ENCODE data around the gene MDM2.

Gene MDM2

GRCh38 chr12:68807576-68808387 lies at the start of gene MDM2:
TSS of gene MDM2 (plus strand) at chr12:68808177. CDS start at chr12:68808478, 301 bp downstream.
- in situ Hi-C loops (cut with MboI; ENCODE audit: low sequenced_read_pairs) = no loop called here

GRCh38 chr12:68759852-68760251 lies 48.1 kb upstream of the MDM2 start:
- in situ Hi-C loops (cut with MboI; ENCODE audit: low sequenced_read_pairs) = no loop called here

- in situ Hi-C loops (cut with MboI; ENCODE audit: low sequenced_read_pairs) = no loop called here
These were observed 47.1 kb upstream of the MDM2 start for GRCh38 chr12:68760806-68761441.

- in situ Hi-C loops (cut with MboI; ENCODE audit: low sequenced_read_pairs) = no loop called here
These were observed 46.5 kb upstream of the MDM2 start for GRCh38 chr12:68761442-68761812.

- in situ Hi-C loops (cut with MboI; ENCODE audit: low sequenced_read_pairs) = no loop called here
These were observed 45.9 kb upstream of the MDM2 start for GRCh38 chr12:68761901-68762630.

- in situ Hi-C loops (cut with MboI; ENCODE audit: low sequenced_read_pairs) = no loop called here
These were observed 45.3 kb upstream of the MDM2 start for GRCh38 chr12:68762691-68763090.

GRCh38 chr12:68765696-68766095 lies 42.3 kb upstream of the MDM2 start:
- in situ Hi-C loops (cut with MboI; ENCODE audit: low sequenced_read_pairs) = no loop called here

- in situ Hi-C loops (cut with MboI; ENCODE audit: low sequenced_read_pairs) = no loop called here
These were observed 41.3 kb upstream of the MDM2 start for GRCh38 chr12:68766646-68767045.

GRCh38 chr12:68767191-68767590 lies 40.8 kb upstream of the MDM2 start:
- in situ Hi-C loops (cut with MboI; ENCODE audit: low sequenced_read_pairs) = no loop called here

GRCh38 chr12:68768431-68768939 lies 39.5 kb upstream of the MDM2 start:
- in situ Hi-C loops (cut with MboI; ENCODE audit: low sequenced_read_pairs) = no loop called here

- in situ Hi-C loops (cut with MboI; ENCODE audit: low sequenced_read_pairs) = no loop called here
These were observed 38.0 kb upstream of the MDM2 start for GRCh38 chr12:68769941-68770340.

GRCh38 chr12:68771223-68771925 lies 36.6 kb upstream of the MDM2 start:
- in situ Hi-C loops (cut with MboI; ENCODE audit: low sequenced_read_pairs) = no loop called here

GRCh38 chr12:68772714-68773113 lies 35.3 kb upstream of the MDM2 start:
- in situ Hi-C loops (cut with MboI; ENCODE audit: low sequenced_read_pairs) = no loop called here

- in situ Hi-C loops (cut with MboI; ENCODE audit: low sequenced_read_pairs) = no loop called here
These were observed 34.4 kb upstream of the MDM2 start for GRCh38 chr12:68773582-68773981.

GRCh38 chr12:68775121-68775630 lies 32.8 kb upstream of the MDM2 start:
- in situ Hi-C loops (cut with MboI; ENCODE audit: low sequenced_read_pairs) = no loop called here

- in situ Hi-C loops (cut with MboI; ENCODE audit: low sequenced_read_pairs) = no loop called here
These were observed 30.9 kb upstream of the MDM2 start for GRCh38 chr12:68776976-68777610.

- in situ Hi-C loops (cut with MboI; ENCODE audit: low sequenced_read_pairs) = no loop called here
These were observed 28.7 kb upstream of the MDM2 start for GRCh38 chr12:68779280-68779679.

GRCh38 chr12:68780731-68781130 lies 27.2 kb upstream of the MDM2 start:
- in situ Hi-C loops (cut with MboI; ENCODE audit: low sequenced_read_pairs) = no loop called here

- in situ Hi-C loops (cut with MboI; ENCODE audit: low sequenced_read_pairs) = no loop called here
These were observed 26.2 kb upstream of the MDM2 start for GRCh38 chr12:68781728-68782127.

- in situ Hi-C loops (cut with MboI; ENCODE audit: low sequenced_read_pairs) = no loop called here
These were observed 24.0 kb upstream of the MDM2 start for GRCh38 chr12:68784015-68784414.
